Body of pancreas (tissue), 4 donors: Measurements from ENCODE around the gene FAM111A. TPM values are rescaled to one million over a fixed set of nuclear protein-coding genes. Genes with fewer than 3 reads are reported as not detected.

Experiments used
- ATAC-seq: fragments of 150-250 bp; one replicate; pipeline ENCODE4 v1.9.1; 2016
- DNase-seq, 4 donors: peaks; one replicate each; pipeline ENCODE4 v3.0.0-alpha.2; 2019
- H3K27ac ChIP-seq, 4 donors: fragments of 200-600 bp; sonication (generic); 1 replicate in 3 of 4; 2 replicates in 1 of 4; pipeline versions ENCODE4 v1.5.1 to v1.6.1; 2016 to 2019; ENCODE audit warnings: mild to moderate bottlenecking in 1 of 4, mixed read lengths in 1 of 4, moderate library complexity in 1 of 4
- H3K27me3 ChIP-seq, 2 donors: fragments of 200-600 bp; sonication (generic); one replicate each; pipeline ENCODE4 v1.6.0; 2016; ENCODE audit warnings: mild to moderate bottlenecking in 1 of 2
- H3K36me3 ChIP-seq, 2 donors: fragments of 200-600 bp; sonication (generic); replicated peaks in 1 of 2; 2 replicates each; pipeline ENCODE4 v1.5.1; 2016; ENCODE audit warnings: low read depth in 2 of 2; ENCODE audit not compliant: insufficient read depth in 1 of 2
- H3K4me1 ChIP-seq: fragments of 200-600 bp; sonication (generic); one replicate; pipeline ENCODE4 v1.6.0; 2016
- H3K4me3 ChIP-seq, 2 donors: fragments of 200-600 bp; sonication (generic); 1 replicate in 1 of 2; 2 replicates in 1 of 2; pipeline ENCODE4 v1.5.1; 2016 to 2019
- H3K9me3 ChIP-seq, 3 donors: fragments of 200-600 bp; sonication (generic); 1 replicate in 2 of 3; 2 replicates in 1 of 3; pipeline ENCODE4 v1.5.1; 2016
- CTCF ChIP-seq, 7 experiments: fragments of 450-650 bp in 4 of 7; fragments of 200-600 bp in 3 of 7; sonication (generic) in 3 of 7; IDR thresholded peaks; one replicate each; pipeline ENCODE4 v1.5.1; 2016 to 2019; ENCODE audit warnings: antibody characterized with exemption in 7 of 7
- POLR2A ChIP-seq, 3 donors: fragments of 450-650 bp; IDR thresholded peaks; one replicate each; pipeline ENCODE4 v1.6.1; 2016; ENCODE audit warnings: antibody characterized with exemption in 3 of 3, mild to moderate bottlenecking in 2 of 3
- WGBS, 2 donors: methylation state at CpG; one replicate each; pipeline ENCODE4 v1.1.5; 2017; 5-methylcytosine and 5-hydroxymethylcytosine counted together
- intact Hi-C: fragments of 100-400 bp; cut with DNase I; formaldehyde crosslinking; loops from one replicate; pipeline ENCODE4 v1.15.1; 2023
- total RNA-seq, 2 donors: library from RNA; depleted of rRNA; stranded (reverse); fragments of >200 nt; gene quantifications; one replicate each; pipeline ENCODE4 v1.1.0, GENCODE V29; 2016

Gene FAM111A
- total RNA-seq, 2 donors from 2014 or later: 17.4 to 43.8 TPM

- no peak for TF ChIP-seq POLR2A (IDR thresholded peaks at IDR 0.05)
- TF ChIP-seq CTCF (IDR thresholded peaks at IDR 0.05): no peak
- intact Hi-C loops: no loop called here
- Histone ChIP-seq H3K36me3 (no peaks in the 10 kb centered on the region), H3K27me3 (no peaks in the 10 kb centered on the region), H3K4me3 (no peak overlapping the region), H3K9me3 (no peaks in the 10 kb centered on the region), H3K4me1 (peaks cover 25% of the 10 kb centered on the region), H3K27ac (peak overlapping the region in 3 of 4 donors; percentile 68 to 85 (median 82))
- 51 to 70% methylated on average over 7 of the region's 7 CpGs for WGBS, 2 donors
- DNase-seq (no peak), ATAC-seq (no peak)
Measured at GRCh38 chr11:59174664-59175033, 32.0 kb downstream of the FAM111A start.

GRCh38 chr11:59175091-59175501 lies 32.4 kb downstream of the FAM111A start:
- intact Hi-C loops: no loop called here
- ATAC-seq (no peak), DNase-seq (no peak)
- peak overlapping the region in 3 of 4 donors; percentile 68 to 85 (median 82) for H3K27ac ChIP-seq
- H3K4me3 ChIP-seq: no peak overlapping the region
- H3K4me1 ChIP-seq: peaks cover 25% of the 10 kb centered on the region
- H3K27me3 ChIP-seq: no peaks in the 10 kb centered on the region
- WGBS, 2 donors: 63 to 65% methylated on average over 4 of the region's 4 CpGs
- H3K9me3 ChIP-seq: no peaks in the 10 kb centered on the region
- TF ChIP-seq CTCF (IDR thresholded peaks at IDR 0.05) (no peak), POLR2A (IDR thresholded peaks at IDR 0.05) (no peak)
- no peaks in the 10 kb centered on the region for H3K36me3 ChIP-seq

GRCh38 chr11:59176330-59176729 lies 33.7 kb downstream of the FAM111A start:
- Histone ChIP-seq H3K36me3 (no peaks in the 10 kb centered on the region), H3K27ac (no peak overlapping the region), H3K9me3 (no peaks in the 10 kb centered on the region), H3K27me3 (no peaks in the 10 kb centered on the region), H3K4me1 (peaks cover 25% of the 10 kb centered on the region), H3K4me3 (no peak overlapping the region)
- ATAC-seq (no peak), DNase-seq (no peak)
- 87 to 95% methylated on average over 7 of the region's 7 CpGs for WGBS, 2 donors
- intact Hi-C loops: no loop called here
- TF ChIP-seq CTCF (IDR thresholded peaks at IDR 0.05): no peak
- no peak for TF ChIP-seq POLR2A (IDR thresholded peaks at IDR 0.05)

GRCh38 chr11:59178402-59178801 lies 35.7 kb downstream of the FAM111A start:
- TF ChIP-seq POLR2A (IDR thresholded peaks at IDR 0.05) (no peak), CTCF (IDR thresholded peaks at IDR 0.05) (no peak)

GRCh38 chr11:59179121-59179520 lies 36.5 kb downstream of the FAM111A start:
- Histone ChIP-seq H3K27ac (no peak overlapping the region), H3K4me3 (no peak overlapping the region), H3K36me3 (no peaks in the 10 kb centered on the region), H3K4me1 (peaks cover 24% of the 10 kb centered on the region), H3K27me3 (no peaks in the 10 kb centered on the region), H3K9me3 (no peaks in the 10 kb centered on the region)
- DNase-seq: no peak
- intact Hi-C loops: no loop called here
- ATAC-seq: no peak
- TF ChIP-seq POLR2A (IDR thresholded peaks at IDR 0.05): no peak
- 75 to 81% methylated on average over 2 of the region's 2 CpGs for WGBS, 2 donors

More at GRCh38 chr11:59178402-59178801, 35.7 kb downstream of the FAM111A start:
- intact Hi-C loops: no loop called here
- H3K9me3 ChIP-seq: no peaks in the 10 kb centered on the region
- ATAC-seq: no peak
- DNase-seq: no peak
- H3K4me3 ChIP-seq: no peak overlapping the region
- H3K27ac ChIP-seq: peak overlapping the region in 1 of 4 donors; percentile 36
- H3K36me3 ChIP-seq: no peaks in the 10 kb centered on the region
- no peaks in the 10 kb centered on the region for H3K27me3 ChIP-seq
- H3K4me1 ChIP-seq: peaks cover 17% of the 10 kb centered on the region
